Amniotic epithelial cell (primary cell): ENCODE data around the gene ATP6V1E1.
A peak's percentile ranks its signal among the peaks of the same experiment; 100 is the strongest.

Experiments
- DNase-seq: peaks from one replicate; pipeline ENCODE4 v3.0.0-alpha.2; 2010; ENCODE audit warnings: low read depth

The ATP6V1E1 gene

DNA sequence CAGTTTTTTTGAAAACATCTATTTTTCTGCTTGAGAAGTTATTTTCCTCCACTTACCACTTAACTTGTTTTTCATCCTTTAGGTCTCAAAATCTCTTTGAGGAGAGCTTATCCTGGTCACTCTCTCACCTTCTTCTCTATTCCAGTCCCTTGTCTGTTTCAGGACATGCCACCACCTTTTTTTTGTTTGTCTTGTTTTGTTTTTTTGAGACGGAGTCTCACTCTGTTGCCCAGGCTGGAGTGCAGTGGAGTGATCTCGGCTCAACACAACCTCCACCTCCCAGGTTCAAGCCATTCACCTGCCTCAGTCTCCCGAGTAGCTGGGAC lies 5.4 kb upstream of the ATP6V1E1 start:
- no peak for DNase-seq

DNA sequence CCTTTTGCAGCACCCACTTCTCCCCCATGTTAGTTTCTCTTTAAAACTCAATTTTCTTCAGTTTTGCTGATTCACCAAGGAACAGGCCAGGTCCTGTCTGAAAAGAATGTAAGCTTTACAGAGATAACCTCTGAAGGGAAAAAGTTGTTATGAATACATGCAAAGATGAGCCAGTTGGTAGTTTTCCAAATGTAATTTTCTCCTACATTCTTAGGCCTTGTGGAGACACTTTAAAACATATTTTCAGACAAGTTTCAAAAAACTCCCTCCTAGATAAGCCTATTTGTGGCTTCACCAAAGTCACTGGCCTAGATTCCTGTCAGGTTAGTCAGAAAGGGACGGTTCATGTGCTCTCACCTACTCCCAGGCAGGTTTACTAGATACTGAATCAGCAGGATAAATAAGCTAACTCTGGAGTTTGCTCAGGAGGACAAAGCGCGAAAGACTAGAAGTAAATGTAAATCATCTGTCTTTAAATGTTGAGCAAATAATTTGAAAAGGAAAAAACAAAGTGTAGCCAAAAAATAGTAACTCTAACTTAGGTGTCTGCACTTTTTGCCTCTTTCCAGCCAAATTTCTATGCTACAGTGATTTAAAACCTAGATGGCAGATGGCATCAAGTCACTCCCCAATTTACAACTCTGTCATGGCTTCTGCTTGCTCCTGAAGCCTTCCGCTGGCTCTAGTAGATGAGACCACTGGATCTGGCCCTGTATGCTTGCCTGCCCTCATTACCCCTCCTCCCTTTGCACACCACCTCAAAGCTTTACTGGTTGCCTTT lies 4.9 kb upstream of the ATP6V1E1 start:
- DNase-seq, result peak; percentile 96

DNA sequence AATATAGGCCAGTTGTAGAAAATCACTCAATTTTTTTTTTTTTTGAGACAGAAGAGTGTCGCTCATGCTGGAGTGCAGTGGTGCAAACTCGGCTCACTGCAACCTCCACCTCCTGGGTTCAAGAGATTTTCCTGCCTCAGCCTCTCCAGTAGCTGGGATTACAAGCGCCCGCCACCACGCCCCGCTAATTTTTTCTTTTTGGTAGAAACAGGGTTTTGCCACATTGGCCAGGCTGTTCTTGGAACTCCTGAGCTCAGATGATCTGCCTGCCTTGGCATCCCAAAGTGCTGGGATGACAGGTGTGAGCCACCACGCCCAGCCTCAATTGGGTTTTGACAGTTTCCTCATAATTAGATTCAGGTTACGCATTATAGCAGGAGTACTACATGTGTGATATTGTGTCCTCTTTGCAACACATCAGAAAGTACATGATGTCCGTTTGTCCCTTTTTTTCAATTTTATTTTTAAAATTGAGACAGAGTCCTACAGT lies 2.6 kb upstream of the ATP6V1E1 start:
- DNase-seq, result no peak

DNA sequence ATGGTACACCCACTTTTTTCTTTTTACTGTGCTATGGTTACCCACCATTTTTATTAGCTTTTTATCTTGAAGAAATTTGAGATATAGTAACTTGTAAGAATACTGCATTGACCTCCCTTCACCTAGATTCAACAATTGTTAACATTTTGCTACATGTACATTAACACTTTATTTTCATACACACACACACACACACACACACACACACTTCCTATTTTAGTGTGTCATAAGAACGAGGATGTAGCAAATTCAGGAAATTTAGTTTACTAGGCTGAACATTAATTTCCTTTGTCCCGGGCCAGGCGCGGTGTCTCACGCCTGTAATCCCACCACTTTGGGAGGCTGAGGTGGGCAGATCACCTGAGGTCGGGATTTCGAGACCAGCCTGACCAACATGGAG lies 1.1 kb upstream of the ATP6V1E1 start:
- DNase-seq, result no peak

DNA sequence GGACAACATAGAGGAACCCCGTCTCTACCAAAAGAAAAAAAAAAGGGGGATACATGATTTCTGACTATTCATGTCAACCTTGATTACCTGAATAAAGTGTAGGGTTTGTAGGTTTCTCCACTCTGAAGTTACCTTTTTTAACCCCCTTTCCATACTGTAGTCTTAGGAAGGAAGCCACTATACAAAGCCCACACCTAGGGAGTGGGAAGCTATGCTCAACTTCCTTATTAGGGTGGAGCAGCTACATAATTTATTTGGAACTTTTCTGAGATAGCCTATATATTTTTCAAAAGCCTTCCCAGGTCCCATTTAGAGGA lies 582 bp upstream of the ATP6V1E1 start:
- no peak for DNase-seq

DNA sequence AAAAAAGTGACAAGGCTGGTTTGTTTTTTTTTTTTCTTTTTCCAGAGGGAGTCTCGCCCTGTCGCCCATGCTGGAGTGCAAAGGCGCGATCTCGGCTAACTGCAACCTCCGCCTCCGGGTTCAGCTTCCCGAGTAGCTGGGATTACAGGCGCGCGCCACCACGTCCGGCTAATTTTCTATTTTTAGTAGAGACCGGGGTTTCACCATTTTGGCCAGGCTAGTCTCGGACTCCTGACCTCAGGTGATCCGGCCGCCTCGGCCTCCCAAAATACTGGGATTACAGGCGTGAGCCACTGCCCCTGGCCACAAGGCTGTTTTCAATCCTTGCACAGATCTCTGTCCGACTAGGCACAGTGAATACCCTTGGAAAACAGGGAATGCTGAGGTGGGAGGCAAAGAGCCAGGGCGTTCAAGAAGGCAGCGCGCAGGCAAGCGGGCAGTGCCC lies 566 bp downstream of the ATP6V1E1 start:
- DNase-seq, result no peak

DNA sequence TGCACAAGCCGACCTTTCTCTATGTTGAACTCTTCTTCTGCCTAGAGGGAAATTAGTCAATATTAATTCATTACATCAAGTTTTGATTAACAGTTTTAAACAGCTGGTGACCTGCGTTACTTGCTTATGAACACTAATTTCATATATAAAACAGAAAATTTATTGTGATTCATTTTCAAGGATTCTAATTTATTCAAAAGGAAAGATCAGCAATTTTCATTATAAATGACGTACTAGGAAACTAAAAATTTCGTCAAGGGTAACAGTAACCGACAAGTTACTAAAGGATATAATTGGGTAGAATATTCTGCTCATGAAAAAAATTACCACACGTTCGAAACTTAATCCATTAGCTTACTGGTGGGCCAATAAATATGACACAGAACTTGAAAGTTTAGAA lies 15.3 kb downstream of the ATP6V1E1 start:
- DNase-seq, result no peak

DNA sequence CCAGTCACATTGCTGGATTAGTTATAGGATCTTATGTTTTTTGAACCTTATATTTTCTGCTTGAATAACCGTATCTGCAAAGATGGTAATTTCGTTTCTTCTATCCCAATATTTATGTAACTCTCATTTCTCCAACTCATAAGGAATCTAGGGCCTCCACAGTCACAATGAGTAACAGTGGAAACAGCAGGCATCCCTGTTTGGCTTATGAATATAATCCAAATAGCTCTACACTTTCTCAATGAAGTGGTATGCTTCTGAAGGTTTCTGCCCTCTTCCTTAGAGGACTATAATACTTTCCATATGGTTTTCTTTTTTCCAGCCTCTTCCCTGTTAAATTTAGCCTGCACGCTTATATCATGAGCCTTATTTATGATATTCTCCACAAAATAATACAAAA lies 16.5 kb downstream of the ATP6V1E1 start:
- DNase-seq, result no peak

DNA sequence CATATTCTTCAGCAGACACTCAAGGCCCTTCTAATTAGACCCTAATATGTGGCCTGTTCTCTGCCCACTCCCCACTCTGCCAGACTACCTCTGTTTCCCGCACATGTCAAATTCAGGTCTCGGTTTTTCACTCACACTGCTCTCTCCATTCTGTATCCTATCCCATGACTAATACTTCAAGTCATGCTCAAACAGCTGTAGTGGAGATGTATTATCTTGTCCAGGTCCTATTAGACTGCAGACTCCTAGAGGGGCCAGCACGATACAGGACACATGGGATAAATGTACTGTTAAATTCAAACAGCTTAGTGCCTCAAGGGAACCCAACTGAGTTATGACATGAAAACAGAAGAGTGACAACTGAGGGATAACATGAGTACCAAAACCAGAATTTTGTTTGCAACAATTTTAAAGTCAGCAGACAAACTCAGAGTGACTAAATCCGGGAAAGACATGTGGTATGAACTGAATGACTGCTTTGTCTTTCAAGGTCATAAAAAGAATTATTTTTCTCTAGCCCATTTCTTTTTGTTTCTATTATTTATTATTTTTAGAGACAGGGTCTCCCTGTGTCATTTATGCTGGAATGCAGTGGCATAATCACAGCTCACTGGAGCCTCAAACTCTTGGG lies 20.5 kb downstream of the ATP6V1E1 start:
- peak; percentile 25 for DNase-seq

DNA sequence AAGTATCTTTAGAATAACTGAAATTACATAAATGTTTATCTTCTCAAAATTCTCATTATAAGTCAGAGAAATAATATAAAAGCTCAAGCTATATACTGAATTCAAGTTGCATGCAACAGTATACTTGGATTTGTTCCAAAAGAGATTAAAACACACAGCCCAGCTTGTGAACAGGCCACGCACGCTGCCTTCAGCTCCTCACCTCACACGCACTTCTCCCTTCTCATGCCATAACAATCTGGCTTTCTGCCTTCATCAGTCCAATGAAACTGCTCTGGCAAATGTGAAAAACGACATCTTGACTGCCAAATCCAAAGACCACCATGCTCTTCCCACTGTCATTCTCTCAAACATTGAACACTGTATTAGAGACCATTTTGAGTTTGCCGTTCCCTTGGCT lies 22.1 kb downstream of the ATP6V1E1 start:
- DNase-seq, result peak; percentile 61

DNA sequence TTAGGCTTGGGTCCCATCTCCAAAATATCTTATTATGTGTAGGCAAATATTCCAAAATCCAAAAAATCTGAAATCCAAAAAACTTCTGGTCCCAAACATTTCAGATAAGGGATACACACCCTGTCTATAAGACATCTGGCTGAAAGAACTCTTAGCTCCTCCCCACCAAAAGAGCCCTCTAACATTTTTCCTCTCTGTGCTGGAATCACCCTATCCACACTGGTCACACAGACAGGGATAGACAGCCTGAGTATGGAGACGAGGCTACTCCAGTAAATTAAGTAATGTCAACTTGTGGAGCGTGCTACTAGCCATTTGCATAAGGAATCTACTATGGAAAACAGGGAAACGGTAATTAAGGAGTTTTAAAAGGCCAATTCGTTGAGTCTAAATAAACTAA lies 24.9 kb downstream of the ATP6V1E1 start:
- no peak for DNase-seq

DNA sequence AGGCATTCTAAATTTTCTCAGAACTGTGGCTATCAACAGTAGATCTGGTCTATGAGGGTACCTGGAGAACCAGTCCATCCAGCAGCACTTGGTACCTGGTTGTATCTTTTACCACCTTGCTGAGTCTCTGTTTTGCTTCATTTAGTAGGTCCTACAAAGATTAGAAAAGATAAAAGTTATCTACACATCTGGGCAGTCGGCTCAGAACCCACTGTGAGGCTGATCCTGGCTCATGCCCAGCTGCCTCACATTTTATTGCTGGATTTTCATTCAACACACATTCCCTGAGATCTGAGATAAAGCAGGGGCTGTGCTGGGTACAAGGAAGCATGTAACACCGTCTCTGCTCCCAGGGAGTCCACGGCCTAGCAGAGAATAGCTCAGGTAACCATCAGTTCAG lies 27.5 kb downstream of the ATP6V1E1 start:
- DNase-seq, result peak; percentile 44

DNA sequence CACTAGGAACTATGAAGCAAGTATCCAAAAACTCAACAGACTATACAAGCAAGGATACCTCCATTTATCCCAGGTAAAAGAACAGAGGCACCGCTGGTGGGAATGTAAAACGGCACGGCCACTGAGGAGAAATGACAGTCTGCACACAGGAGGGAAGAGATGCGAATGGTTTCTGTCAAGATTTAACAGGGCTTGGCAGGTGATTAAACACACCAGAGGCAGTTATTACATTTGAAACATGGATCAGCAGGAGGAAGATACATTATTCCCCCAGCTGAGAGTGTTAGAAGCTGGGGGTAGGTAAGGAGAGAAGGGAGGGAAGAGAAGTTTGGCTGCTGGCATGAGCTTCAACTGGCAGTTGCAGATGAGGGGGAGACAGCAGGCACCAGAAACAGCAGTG lies 30.2 kb downstream of the ATP6V1E1 start:
- DNase-seq, result no peak

DNA sequence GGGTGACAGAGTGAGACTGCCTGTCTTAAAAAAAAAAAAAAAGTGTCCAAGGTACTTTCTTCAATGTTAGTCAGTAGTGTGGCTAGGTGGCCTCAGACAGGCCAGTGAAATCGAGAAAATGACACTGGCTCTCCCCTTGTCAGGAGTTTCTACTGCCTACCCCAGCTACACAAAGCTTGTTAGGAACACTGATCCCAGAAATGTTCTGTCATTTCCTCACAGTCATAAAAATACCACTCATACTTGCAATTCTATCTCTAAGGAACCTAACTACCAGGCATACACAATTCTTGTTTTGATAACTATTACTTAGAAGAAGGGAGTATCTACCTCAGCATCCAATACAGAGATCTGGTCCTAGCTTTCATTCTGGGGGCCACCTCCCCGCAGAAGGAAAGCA lies 31.3 kb downstream of the ATP6V1E1 start:
- DNase-seq, result peak; percentile 40

DNA sequence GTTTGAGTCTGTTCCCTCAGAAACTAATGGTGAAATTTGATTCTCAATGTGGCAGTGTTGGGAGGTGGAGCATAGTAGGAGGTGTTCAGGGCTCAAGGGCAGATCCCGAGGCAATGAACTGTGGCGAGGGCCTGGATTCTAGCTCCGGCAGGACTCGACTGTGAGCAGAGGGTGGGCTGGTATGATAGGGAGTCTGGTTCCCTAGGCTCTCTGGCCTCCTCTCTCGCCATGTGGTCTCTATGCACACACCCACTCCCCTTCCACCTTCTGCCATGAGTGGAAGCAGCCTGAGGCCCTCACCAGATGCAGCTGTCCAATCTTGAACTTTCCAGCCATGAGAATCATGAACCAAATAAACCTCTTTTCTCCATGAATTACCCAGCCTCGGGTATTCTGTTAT lies 32.3 kb downstream of the ATP6V1E1 start:
- no peak for DNase-seq

DNA sequence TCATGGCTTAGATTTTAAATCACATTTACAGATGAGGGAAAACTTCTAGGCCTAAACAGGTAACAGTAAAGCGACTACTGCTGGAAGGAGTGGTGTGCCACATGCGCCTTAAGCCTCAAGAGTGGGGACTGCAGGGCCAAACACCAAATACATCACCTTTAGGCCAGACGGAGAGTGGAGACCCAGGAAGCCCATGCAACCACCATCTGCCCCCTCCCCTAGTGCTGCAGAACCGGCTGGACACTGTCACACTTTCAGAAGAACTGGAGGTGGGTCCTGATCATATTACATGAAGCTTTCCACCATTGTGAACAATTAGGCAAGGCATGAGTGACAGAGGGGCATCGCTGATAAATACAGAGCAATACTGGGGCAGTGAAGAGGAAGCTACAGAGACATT lies 36.3 kb downstream of the ATP6V1E1 start:
- DNase-seq, result no peak

DNA sequence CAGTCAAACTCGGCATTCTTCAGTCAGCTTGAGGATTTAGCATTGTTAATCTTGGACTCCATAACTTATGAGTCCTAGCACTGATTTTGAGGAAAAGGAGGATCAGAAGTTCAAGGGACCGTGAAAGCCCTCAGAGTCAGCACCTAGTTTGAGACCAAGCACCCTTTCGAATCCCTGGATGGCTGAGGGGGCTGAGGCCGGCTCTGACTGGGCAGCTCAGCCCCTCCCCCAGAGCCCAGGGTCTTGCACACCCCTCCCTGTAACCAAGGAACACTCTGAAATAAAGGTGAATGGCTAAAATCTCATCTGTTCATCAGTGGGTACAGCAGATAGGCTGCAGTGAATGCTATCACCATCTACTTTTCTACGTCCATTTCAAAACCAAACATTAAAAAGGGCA lies 38.0 kb downstream of the ATP6V1E1 start:
- DNase-seq, result no peak

DNA sequence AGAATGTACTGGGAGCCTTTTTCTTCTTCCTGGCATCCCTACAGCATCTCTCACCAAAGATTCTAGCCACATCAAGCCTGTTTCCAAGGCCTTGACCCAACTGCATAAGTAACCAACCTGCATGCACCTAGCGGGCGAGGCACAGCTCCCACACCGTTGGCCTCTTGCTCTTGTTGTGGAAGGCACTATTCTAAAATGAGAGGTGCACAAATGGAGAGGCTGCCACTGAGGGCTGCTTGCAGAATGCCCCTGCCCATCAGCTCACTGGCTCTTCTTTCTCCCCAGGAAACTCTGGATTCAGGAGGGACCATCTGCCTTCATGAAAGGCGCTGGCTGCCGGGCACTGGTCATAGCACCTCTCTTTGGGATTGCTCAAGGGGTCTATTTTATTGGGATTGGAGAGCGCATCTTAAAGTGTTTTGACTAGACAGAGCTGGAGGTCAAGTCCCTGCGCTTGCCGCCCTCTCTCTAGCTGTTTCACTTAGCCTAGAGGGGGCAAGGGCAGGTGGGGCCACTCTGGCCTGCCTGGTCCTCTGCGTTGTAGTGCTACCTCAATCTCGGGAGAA lies 38.7 kb downstream of the ATP6V1E1 start:
- no peak for DNase-seq

DNA sequence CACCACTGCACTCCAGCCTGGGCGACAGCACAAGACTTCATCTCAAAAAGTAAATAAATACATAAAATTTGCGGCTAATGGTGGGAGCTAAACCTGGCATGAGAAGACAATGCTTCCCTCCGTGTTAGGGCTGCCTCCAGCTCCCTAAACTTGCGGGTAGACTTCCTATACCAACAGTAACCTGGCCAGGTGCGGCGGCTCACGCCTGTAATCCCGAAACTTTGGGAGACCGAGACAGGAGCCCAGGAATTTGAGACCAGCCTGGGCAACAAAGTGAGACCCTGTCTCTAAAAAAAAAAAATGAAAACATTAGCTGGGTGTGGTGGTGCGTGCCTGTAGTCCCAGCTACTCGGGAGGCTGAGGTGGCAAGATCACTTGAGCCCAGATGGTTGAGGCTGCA lies 39.9 kb downstream of the ATP6V1E1 start:
- DNase-seq, result no peak

DNA sequence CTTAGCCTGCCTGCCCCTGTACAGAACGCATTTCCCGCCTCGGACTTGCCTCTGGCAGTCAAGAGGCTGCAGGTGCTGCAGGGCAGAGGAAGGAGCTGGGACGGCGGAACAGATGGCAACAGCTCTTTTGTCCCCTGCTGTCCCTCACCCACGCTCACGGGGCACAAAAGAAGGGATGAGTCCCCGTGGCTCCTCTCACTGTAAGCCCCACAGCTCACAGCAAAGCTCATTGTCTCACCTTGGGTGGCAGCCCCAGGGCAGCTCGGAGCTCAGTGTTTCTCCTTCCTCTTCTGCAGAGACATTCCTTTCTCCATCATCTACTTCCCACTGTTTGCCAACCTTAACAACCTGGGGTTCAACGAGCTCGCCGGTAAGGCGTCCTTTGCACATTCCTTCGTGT lies 40.9 kb downstream of the ATP6V1E1 start:
- DNase-seq, result no peak

DNA sequence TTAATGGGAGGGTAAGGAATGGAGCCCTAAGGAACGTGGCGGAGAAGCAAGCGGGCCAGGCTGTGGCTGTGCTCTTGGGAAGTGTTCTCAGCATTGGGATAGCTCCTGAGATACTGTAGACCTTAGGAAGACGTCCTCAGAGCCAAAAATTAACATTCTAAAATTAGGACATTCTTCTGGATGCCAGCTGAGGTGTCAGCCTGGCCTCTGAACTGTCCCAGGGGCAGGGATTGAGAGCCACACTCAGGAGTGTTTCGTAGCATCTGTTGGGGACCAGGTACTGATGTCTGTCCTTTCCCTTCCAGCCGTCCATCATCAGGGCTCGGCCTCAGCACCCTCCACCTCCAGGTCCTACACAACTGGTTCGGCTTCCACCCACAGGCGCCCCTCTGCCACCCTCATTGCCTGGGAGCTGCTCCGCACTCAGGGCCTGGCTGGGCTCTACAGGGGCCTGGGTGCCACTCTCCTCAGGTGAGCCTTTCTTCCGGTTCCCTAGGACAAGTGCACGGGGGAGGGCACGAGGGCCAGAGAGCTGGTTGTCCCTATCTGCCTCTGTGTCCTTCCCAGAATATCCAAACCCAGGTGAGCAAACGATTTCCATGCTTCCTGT lies 41.6 kb downstream of the ATP6V1E1 start:
- DNase-seq, result no peak

DNA sequence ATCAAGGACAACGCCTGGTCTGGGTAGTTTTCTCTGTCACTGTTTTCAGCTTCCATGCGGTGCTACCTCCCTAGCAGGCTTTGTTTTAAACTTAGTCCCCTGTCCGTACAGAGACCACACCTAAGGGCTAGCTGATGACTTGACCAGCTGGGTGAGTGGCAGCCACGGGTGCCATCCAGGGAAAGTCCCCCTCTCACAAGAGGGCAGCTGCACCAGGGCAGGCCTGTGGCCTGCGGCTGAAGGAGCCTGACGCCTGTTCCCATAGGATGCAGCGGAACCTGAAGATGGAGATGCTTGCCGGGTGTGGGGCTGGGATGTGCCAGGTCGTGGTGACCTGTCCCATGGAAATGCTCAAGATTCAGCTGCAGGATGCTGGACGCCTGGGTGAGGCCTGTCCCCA lies 45.4 kb downstream of the ATP6V1E1 start:
- DNase-seq, result no peak

DNA sequence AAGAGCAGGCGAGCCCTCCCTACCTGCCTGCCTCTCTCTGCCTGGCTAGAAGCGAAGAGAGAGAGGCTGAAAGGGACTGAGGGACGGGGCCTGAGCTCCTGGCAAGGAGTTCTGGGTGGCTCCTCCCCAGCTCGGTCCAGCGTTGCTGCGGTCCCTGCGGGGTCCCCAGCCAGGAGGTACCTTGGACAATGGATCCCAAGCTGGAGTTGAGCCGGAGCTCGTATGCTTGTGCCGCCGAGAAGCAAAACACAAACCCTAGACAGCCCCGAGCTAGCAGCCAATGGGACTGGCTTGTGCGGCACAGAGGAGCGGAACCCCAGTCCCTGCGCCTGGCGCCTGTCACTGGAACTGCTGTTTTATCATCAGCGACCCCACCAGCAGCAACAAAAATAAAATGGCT lies 46.9 kb downstream of the ATP6V1E1 start:
- DNase-seq, result no peak
